GM18870 (cell line): Measurements from ENCODE around the gene GDA.
"Not testable (repeated sequence)": the region's sequence is repeated elsewhere in the genome, so short reads cannot be mapped to it uniquely, and the experiment has no call there.

Source experiments
- ATAC-seq: cut with Tn5 transposase; IDR thresholded peaks from one replicate; pipeline ENCODE4 v1.9.1; 2021; ENCODE audit warnings: moderate library complexity; ENCODE audit not compliant: unreplicated experiment

The GDA gene

GRCh38 chr9:72204062-72204461 lies 54.8 kb downstream of the GDA start:
- ATAC-seq = no peak

- peak; percentile 54 for ATAC-seq
These were observed 56.3 kb downstream of the GDA start for GRCh38 chr9:72205513-72205912.

DNA sequence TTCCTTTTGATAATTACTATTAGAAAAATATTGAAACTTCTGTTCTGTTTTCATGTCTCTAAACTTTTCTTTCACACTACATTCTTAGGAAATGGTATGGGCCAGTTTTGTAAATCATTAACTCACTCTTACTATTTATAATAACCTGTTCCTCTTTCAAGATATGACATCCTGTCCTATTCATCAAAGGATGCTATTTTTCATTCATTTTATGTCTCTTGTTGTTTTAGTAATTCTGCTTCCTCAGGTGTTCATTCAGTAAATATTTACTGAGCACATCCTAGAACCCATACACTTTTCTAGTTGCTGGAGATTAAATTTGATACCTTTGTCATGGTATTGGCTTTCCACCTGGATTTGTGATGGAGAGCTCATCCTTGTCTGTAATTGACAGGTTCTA lies 58.0 kb downstream of the GDA start:
- peak; percentile 69 for ATAC-seq

DNA sequence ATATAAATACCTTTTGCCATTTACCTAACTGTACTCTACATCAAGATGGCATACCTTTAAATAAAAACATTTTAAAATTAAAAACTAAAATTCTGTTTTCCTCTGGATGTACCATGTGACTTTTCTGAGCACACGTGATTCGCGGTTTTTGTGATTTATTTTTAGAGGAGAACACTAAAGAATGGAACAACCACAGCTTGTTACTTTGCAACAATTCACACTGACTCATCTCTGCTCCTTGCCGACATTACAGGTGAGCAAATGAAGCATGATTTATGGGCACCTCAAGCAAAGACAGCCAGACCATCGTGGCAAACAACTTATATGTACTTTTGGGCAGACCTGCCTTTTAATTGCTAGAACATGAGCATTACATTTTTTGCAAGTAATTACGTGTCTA lies 61.3 kb downstream of the GDA start:
- no peak for ATAC-seq

- no peak for ATAC-seq
These were observed 61.8 kb downstream of the GDA start for GRCh38 chr9:72211047-72211446.

DNA sequence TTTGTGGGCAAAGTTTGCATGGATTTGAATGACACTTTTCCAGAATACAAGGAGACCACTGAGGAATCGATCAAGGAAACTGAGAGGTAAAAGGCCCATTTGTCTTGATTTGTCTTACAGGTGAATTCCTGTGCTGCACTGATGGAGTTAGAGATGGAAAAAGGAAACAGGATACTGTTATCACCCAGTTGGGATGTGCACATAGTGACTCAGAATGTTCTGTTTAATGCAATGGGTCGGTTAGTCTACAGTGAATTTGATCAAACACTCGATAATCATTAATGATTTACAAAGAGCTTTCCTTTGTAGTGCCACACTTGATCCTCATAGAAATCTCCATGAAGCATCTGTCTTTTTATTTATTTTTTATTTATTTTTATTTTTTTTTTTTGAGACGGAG lies 64.7 kb downstream of the GDA start:
- no peak for ATAC-seq

GRCh38 chr9:72217306-72217842 lies 68.1 kb downstream of the GDA start:
- no peak for ATAC-seq

GRCh38 chr9:72220589-72220988 lies 71.3 kb downstream of the GDA start:
- ATAC-seq = no peak

DNA sequence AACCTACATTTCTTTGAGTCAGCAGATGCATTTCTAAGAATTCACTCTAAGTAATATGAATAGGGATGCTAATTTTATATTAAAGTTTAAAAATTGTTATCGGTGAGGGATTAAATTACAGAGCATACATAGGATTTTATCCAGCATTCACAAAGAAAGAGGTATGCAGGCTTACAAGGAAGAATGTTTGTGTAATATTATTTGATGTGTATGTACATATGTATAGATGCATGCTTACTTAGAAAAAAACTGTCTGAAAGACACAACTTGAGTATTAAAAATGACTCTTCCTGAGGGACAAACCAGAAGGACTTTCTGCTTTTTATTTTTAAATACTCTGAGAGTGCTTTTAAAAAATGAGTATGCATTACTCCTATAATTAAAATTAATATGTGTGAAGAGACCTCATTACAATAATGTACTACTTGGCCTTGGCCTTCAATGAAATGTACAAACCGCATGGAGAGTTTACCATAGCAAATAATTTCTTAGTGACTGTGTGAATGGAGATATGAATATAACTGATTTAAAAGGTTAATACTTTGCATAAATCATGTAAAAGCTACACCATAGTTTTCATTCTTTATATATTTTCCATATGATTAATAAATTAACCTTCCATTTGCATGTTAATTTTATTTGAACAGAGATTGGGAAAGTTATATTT lies 77.0 kb downstream of the GDA start:
- no peak for ATAC-seq

DNA sequence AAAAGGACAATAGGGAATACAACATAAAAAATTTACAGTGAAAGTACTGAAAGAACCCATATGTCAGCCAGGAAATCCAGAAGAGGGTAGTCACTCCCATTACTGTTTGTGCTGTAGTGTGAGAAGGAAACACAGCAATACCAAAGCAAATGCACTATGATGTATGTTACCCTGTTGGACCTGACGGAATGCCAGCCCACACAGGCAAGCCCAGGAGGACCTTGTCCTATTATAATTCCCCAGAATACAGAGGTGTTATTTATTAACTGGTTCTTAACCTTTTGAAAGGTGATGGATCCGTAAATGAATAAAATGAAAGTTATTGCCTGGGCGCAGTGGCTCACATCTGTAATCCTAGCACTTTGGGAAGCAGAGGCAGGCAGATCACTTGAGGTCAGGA lies 79.0 kb downstream of the GDA start:
- ATAC-seq = no peak

GRCh38 chr9:72232778-72233177 lies 83.5 kb downstream of the GDA start:
- ATAC-seq = no peak

DNA sequence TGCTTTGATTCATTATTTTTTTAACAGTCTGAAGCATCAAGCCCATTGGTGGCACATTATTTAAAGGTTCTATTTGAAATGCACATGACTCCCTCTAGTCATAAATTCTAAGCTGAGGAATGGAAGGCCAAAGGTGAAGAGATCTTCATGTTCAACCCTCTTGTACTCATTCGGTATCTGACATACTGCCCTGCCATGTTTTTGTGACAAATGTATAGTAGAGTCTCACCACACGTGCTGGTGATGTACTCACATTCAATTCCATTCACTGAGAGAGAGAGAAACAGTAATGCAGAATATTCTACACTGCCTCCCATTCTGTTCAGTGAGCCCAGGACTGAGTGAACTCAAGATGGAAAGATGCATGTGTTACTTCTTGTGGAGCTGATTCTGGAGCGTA lies 98.3 kb downstream of the GDA start:
- no peak for ATAC-seq

DNA sequence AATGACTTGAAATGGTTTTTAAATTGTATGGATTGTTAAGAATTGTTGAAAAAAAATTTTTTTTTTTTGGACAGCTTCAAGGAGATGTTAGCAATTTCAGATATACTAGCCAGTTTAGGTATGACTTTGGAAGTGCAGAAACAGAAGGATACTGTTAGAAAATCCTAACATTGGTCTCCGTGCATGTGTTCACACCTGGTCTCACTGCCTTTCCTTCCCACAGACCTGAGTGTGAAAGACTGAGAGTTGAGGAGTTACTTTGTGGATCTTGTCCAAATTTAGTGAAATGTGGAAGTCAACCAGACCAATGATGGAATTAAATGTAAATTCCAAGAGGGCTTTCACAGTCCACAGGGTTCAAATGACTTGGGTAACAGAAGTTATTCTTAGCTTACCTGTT lies 102.3 kb downstream of the GDA start:
- ATAC-seq = no peak

DNA sequence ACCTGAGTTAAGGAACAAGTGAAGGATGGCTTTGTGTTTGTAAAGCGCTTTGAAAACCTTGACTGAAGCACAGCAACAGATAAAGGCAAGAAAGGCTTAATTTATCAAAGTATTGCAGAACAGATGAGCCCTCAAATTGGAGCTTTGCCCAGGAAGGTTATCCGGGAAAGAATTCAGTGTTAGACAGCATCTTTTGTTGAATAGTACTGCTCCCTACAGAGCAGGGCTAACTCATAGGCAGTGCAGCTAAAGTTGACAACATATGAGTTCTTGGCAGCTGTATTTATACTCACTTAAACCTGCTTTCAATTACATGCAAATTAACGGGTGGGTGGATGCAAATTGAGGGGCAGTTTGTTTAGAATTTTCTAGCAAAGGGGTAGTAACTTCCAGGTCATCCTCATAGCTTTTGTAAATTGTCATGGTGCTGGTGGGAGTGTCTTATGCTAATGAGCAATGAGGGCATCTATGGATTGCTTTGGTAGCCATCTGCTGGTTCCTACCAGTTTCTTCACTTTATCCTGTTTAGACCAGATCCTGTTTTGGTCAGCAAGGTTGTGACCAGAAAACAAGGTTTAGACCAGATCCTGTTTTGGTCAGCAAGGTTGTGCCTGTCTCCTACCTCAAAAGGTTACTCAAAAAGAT lies 105.8 kb downstream of the GDA start:
- ATAC-seq = no peak

DNA sequence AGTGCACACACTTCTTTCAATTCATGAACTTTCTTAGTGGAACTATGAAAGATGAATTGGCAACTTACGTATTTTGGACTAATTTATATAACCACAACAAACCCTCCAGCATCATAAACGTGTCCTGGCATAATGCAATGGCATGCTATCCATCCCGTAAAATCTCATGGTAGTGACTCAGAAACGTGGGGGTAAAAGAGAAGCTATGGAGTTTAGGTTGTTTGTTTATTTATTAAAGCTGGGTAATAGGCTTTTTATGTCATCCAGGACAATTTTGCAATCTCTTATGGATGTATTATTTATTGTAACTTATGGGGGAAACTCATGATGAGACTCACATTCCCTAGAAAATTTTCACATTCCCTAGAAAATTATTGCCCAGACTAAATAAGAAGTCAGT lies 106.3 kb downstream of the GDA start:
- ATAC-seq = no peak

DNA sequence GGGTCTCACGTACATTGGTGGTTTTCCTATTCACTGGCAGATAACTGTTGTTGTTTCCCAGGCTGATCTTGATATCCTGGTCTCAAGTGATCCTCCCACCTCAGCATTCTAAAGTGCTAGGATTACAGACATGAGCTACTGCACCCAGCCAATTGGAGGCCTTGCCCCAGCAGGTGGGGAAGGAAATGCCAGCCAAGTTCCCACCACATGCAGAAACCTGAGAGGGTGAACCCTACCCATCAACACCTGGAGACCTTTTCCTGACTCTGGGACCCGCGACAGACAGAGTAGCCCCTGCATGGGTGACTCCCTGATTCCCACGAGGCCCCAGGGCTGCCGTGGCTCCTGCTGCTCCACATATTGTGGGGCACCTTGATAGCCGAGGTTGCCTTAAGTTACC lies 107.7 kb downstream of the GDA start:
- no peak for ATAC-seq

DNA sequence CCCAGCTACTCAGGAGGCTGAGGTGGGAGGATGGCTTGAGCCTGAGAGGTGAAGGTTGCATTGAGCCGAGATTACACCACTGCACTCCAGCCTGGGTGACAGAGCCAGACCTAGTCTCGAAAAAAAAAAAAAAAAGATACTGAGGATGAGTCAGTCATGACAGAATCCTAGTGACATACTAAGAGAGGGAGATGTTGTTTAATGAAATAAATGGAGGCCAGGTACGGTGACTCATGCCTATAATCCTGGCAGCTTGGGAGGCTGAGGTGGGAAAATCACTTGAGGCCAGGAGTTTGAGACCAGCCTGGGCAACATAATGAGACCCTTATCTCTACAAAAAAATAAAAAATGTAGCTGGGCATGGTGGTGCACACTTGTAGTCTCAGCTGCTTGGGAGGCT lies 108.6 kb downstream of the GDA start:
- no peak for ATAC-seq

DNA sequence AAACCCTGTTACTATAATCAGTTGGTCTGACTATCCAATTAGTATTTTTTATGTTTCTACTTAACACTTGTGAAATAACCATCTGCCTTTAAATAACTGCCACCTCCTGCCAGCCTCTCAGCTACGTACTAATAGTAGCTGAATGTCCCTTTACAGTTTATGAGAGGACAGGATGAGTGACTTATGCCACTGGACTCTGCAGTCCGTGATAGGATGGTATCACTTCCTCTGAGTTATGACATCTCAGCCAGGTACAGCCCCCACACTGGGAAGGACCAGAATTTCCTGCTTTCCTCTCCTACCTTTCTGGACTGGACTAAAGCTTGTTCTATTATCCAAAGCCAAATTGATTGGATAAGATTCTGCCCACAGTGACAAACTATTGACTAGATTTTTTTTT lies 112.8 kb downstream of the GDA start:
- ATAC-seq = no peak

DNA sequence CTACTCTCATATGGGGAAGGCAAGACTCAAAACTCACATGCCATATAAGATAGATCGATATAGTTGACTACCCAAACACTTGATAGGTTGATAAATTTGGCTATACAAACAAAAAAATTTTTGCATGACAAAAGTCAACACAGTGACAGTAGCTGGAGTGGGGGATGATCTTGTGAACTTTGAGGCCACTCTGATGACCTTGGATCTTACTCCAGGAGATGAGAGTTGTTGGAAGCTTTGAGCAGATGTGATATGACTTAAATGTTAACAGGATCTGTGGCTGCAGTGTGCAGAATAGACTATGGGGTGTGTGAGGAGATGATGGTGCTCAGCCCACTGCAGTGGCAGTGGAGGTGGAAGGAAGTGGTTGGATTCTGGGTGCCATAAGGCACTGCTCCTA lies 114.3 kb downstream of the GDA start:
- ATAC-seq = no peak

DNA sequence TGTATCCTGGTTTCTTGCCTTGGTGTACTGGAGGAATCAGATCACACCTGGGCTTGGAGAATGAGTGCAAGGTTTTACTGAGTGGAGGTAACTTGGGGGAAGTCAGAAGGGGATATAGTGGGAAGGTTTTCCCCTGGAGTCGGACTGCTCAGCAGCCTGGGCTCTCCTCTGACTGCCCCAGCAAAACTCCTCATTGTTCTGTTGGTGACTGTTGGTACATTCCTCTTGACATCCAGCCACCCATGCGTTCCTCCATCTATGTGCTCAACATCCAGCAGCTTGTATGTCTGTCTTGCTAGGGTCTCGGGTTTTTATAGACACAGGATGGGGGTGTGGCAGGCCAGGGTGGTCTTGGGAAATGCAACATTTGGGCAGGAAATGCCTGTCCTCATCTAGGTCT lies 119.7 kb downstream of the GDA start:
- ATAC-seq = no peak

GRCh38 chr9:72270359-72270758 lies 121.1 kb downstream of the GDA start:
- ATAC-seq = not testable (repeated sequence)

DNA sequence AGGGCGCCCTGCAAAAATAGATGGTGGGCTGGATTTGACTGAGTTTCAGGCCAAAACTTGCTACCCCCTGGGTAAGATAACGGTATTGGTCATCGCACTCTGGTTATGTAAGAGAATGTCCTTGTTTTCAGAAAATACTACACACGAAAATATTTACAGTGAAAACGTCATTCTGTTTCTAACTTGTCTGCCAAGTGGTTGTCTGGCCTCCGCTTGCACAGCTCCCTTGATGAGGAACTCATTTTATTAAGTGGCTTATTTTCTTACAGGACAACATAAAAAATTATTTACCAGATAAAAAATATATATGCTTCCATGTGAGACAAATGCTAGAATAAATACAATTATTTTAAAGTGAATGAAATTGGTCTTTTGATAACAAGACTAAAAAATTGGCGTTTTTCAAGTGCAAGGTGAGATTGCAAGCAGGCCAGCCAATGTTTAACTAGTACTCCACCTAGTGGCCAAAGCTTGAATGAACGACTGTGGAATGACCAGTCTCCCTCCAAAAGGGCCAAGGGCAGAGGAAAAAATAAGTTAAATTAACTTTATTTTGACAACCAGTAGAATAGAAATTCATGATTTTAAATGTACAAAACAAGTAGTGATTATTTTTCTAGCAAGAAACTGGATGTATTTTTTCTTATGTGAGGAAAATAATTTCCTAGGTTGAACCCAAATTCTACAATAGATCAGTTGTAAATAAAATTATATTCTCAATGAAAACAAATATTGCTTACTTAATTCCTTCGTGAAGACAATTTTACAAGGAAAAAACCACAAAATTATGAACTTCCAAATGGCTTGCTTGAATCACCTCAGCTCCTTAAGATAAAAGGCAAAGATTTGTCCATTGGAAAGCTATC lies 122.6 kb downstream of the GDA start:
- no peak for ATAC-seq
